ENCODE data around the gene ENOX2.

The ENOX2 gene

DNA sequence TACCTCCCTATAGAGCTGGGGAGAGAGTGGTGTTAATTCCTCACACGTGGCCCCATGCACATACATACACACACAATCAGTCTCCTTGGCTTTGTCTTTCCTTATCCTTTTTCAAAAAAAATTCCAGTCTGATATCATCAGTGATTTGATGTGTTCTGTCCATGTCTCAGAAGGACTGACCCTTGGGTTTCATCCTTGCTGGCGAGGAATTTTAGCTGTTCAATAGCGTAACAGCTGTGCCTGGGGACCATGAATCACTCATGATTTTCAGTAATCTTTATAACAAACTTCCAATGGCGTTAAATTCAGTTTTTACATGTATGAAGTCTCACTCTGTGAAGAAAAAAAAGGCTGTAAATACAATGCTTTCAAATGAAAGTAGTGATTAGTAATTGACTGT, 296.6 kb downstream of the ENOX2 start:
- no peak for DNase-seq

DNA sequence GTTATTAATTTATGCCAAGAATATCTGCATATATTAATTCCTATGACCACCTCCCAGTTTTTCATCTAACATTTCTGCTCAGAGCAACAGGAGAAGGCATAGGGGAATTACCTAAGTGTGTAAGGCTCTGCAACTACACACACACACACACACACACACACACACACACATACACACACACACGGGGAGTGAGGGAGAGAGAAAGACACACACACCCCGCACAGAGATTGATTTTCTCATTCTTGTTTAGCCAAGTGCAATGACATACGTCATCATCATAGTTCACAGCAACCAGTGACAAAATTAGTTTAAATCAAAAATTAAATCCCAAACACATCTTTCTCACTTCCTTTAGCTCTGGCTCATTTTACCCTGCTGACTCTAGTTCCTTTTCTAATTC, 298.1 kb downstream of the ENOX2 start:
- DNase-seq, result no peak

- peak; percentile 84 for DNase-seq
Observed at GRCh38 chrX:130594453-130594916, 308.5 kb downstream of the ENOX2 start.

- peak; percentile 2 for DNase-seq
Observed at GRCh38 chrX:130593911-130594310, 309.1 kb downstream of the ENOX2 start.

GRCh38 chrX:130592204-130592603, 310.8 kb downstream of the ENOX2 start:
- DNase-seq, result no peak

GRCh38 chrX:130578906-130579305, 324.1 kb downstream of the ENOX2 start:
- no peak for DNase-seq

- DNase-seq, result no peak
Observed at GRCh38 chrX:130577431-130577830, 325.6 kb downstream of the ENOX2 start.

GRCh38 chrX:130575831-130576389, 327.1 kb downstream of the ENOX2 start:
- DNase-seq, result peak; percentile 61

All from hematopoietic multipotent progenitor cell treated with erythropoietin and hydrocortisone succinate and interleukin-3 and kit ligand, for 6 days (in vitro differentiated cells).